ENCODE data around the gene A2ML1.

GRCh38 chr12:8828257-8829124, 6.1 kb downstream of the A2ML1 start:
- TF ChIP-seq, protein P1, sequence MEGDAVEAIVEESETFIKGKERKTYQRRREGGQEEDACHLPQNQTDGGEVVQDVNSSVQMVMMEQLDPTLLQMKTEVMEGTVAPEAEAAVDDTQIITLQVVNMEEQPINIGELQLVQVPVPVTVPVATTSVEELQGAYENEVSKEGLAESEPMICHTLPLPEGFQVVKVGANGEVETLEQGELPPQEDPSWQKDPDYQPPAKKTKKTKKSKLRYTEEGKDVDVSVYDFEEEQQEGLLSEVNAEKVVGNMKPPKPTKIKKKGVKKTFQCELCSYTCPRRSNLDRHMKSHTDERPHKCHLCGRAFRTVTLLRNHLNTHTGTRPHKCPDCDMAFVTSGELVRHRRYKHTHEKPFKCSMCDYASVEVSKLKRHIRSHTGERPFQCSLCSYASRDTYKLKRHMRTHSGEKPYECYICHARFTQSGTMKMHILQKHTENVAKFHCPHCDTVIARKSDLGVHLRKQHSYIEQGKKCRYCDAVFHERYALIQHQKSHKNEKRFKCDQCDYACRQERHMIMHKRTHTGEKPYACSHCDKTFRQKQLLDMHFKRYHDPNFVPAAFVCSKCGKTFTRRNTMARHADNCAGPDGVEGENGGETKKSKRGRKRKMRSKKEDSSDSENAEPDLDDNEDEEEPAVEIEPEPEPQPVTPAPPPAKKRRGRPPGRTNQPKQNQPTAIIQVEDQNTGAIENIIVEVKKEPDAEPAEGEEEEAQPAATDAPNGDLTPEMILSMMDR (IDR thresholded peaks at IDR 0.05; ENCODE audit: low read depth, low read length, poor library complexity, severe bottlenecking), result no peak
- no peak for TF ChIP-seq EZH2phosphoT487 (IDR thresholded peaks at IDR 0.05; ENCODE audit: borderline replicate concordance, low read length)
